Left ventricle myocardium superior (tissue), 1 donor: ENCODE results near the gene HIVEP2. TPM values are rescaled to one million over a fixed set of nuclear protein-coding genes. Genes with fewer than 3 reads are reported as not detected.
A peak's percentile ranks its signal among the peaks of the same experiment; 100 is the strongest.

Experiments used
- ATAC-seq: fragments of 200-7000 bp; cut with Tn5 transposase; one replicate; pipeline ENCODE4 v1.9.1; 2020; ENCODE audit warnings: mild to moderate bottlenecking, moderate library complexity
- DNase-seq: peaks from one replicate; pipeline ENCODE4 v3.0.0-alpha.2; 2020
- intact Hi-C: fragments of 100-400 bp; cut with micrococcal nuclease; formaldehyde crosslinking; loops from one replicate; pipeline ENCODE4 v1.11.0; 2022
- total RNA-seq: library from RNA; stranded (reverse); fragmentation: NEBNext Ultra II Directional; extraction: Animal tissue kit (Norgen Biotek cat#: 25700); gene quantifications from one replicate; pipeline ENCODE4 v1.2.1, GENCODE V29; 2021
- donor health status: DM: no; HTN: yes; CAD: no; lungs with severe emphysema.

Gene HIVEP2
- total RNA-seq, 1 donor from 2014 or later, result 14.4 TPM

- intact Hi-C loops, result no loop called here
- ATAC-seq (no peak), DNase-seq (no peak)
These were observed 163.8 kb downstream of the HIVEP2 start for GRCh38 chr6:142781129-142781528.

- no peak for ATAC-seq
These were observed 170.9 kb downstream of the HIVEP2 start for GRCh38 chr6:142773859-142774648.

GRCh38 chr6:142773324-142773723 lies 171.7 kb downstream of the HIVEP2 start:
- intact Hi-C loops, result no loop called here
- no peak for ATAC-seq
- DNase-seq, result no peak

More at GRCh38 chr6:142773859-142774648, 170.9 kb downstream of the HIVEP2 start:
- intact Hi-C loops, result no loop called here
- DNase-seq, result no peak

GRCh38 chr6:142771162-142771561 lies 173.8 kb downstream of the HIVEP2 start:
- DNase-seq, result no peak
- intact Hi-C loops, result no loop called here
- no peak for ATAC-seq

- DNase-seq, result no peak
- no peak for ATAC-seq
- intact Hi-C loops, result no loop called here
These were observed 179.7 kb downstream of the HIVEP2 start for GRCh38 chr6:142765306-142765705.

- intact Hi-C loops, result no loop called here
- no peak for ATAC-seq
- DNase-seq, result no peak
These were observed 180.7 kb downstream of the HIVEP2 start for GRCh38 chr6:142764311-142764710.

GRCh38 chr6:142763205-142763604 lies 181.8 kb downstream of the HIVEP2 start:
- intact Hi-C loops, result no loop called here
- DNase-seq (no peak), ATAC-seq (no peak)

- no peak for ATAC-seq
These were observed 183.2 kb downstream of the HIVEP2 start for GRCh38 chr6:142761756-142762155.

GRCh38 chr6:142760152-142760551 lies 184.8 kb downstream of the HIVEP2 start:
- DNase-seq (no peak), ATAC-seq (no peak)
- intact Hi-C loops, result no loop called here

More at GRCh38 chr6:142761756-142762155, 183.2 kb downstream of the HIVEP2 start:
- intact Hi-C loops, result no loop called here
- DNase-seq, result no peak

- intact Hi-C loops, result no loop called here
- ATAC-seq, result no peak
- no peak for DNase-seq
These were observed 186.3 kb downstream of the HIVEP2 start for GRCh38 chr6:142758629-142759025.

- ATAC-seq (peak; percentile 78), DNase-seq (no peak)
- intact Hi-C loops, result no loop called here
These were observed 186.9 kb downstream of the HIVEP2 start for GRCh38 chr6:142757852-142758628.

- ATAC-seq, result peak; percentile 85
- intact Hi-C loops, result no loop called here
- DNase-seq, result no peak
These were observed 188.8 kb downstream of the HIVEP2 start for GRCh38 chr6:142756215-142756630.

GRCh38 chr6:142753196-142753595 lies 191.8 kb downstream of the HIVEP2 start:
- ATAC-seq (no peak), DNase-seq (no peak)
- intact Hi-C loops, result no loop called here

GRCh38 chr6:142752348-142752747 lies 192.6 kb downstream of the HIVEP2 start:
- intact Hi-C loops, result no loop called here
- no peak for ATAC-seq
- DNase-seq, result no peak

GRCh38 chr6:142751452-142751851 lies 193.5 kb downstream of the HIVEP2 start:
- ATAC-seq, result no peak
- no peak for DNase-seq
- intact Hi-C loops, result no loop called here

GRCh38 chr6:142750998-142751397 lies 194.0 kb downstream of the HIVEP2 start:
- DNase-seq (no peak), ATAC-seq (no peak)
- intact Hi-C loops, result no loop called here

GRCh38 chr6:142749556-142749955 lies 195.4 kb downstream of the HIVEP2 start:
- intact Hi-C loops, result no loop called here
- no peak for ATAC-seq

GRCh38 chr6:142746524-142746923 lies 198.5 kb downstream of the HIVEP2 start:
- ATAC-seq (peak; percentile 48), DNase-seq (peak; percentile 29)
- intact Hi-C loops, result no loop called here

More at GRCh38 chr6:142749556-142749955, 195.4 kb downstream of the HIVEP2 start:
- no peak for DNase-seq

- intact Hi-C loops, result no loop called here
- DNase-seq (no peak), ATAC-seq (no peak)
These were observed 200.1 kb downstream of the HIVEP2 start for GRCh38 chr6:142744836-142745235.

- intact Hi-C loops, result no loop called here
- ATAC-seq, result no peak
- no peak for DNase-seq
These were observed 204.5 kb downstream of the HIVEP2 start for GRCh38 chr6:142740449-142740848.
